ENCODE data around the gene CYTIP.
A peak's percentile ranks its signal among the peaks of the same experiment; 100 is the strongest.

DNA sequence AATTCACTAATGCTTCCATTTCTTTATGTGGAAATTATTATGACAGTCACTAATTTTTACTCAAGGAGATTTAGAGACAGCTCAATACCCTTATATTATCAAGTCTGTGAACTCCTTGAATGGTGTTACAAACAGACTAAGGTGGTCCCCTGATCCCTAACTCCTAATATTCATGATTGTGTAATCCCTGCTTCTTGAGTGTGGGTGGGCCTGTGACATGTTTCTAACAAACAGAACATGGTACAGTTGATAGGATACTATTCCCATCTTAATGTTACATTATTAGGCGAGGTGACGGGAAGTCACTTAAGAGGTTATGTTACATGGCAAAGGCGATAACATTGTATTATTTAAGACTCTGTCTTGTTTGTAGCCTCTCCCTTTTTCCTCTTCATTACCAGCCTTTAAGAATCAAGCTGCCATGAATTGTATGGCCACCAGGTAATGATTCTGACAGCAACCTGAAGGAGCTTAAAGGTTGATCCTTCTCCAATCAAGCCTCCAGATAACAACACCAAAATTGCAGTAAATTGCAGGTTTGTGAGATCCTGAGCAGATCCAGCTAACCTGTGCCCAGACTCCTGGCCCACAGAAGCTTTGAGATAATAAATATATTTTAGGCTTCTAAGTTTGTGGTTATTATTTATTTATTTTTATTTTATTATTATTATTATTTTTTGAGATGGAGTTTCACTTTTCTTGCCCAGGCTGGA, 32.1 kb downstream of the CYTIP start:
- TF ChIP-seq POLR2A (IDR thresholded peaks at IDR 0.05; ENCODE audit: low read depth, low read length) = no peak
- peak; percentile 76 for TF ChIP-seq POLR2AphosphoS5 (IDR thresholded peaks at IDR 0.05; ENCODE audit: low read depth, low read length)
